Activated CD4-positive, CD25-positive, alpha-beta regulatory T cell (primary cell): ENCODE measurements around the gene CHMP1B.

Source experiments
- DNase-seq, 4 experiments: peaks; one replicate each; lab custom pipeline; 2025; lab: John Stamatoyannopoulos, UW

CHMP1B gene

GRCh38 chr18:11902522-11903292 lies 51.5 kb downstream of the CHMP1B start:
- DNase-seq: no peak
